KMS-11 (cell line): ENCODE results near the gene ABLIM2.

Experiments
- H2AFZ ChIP-seq: fragments of 200-600 bp; sonication (generic); 2 replicates; pipeline ENCODE4 v1.6.1; 2016; ENCODE audit warnings: antibody characterized with exemption, mixed run types, low read depth
- H3K27ac ChIP-seq: fragments of 200-600 bp; sonication (generic); 2 replicates; pipeline ENCODE4 v1.6.1; 2016; ENCODE audit warnings: mild to moderate bottlenecking, mixed run types
- H3K27me3 ChIP-seq: fragments of 200-600 bp; sonication (generic); 2 replicates; pipeline ENCODE4 v1.6.1; 2017; ENCODE audit warnings: mild to moderate bottlenecking, low read depth, mixed run types, moderate library complexity; ENCODE audit not compliant: insufficient read depth
- H3K36me3 ChIP-seq: fragments of 200-600 bp; sonication (generic); 2 replicates; pipeline ENCODE4 v1.6.1; 2017; ENCODE audit warnings: mild to moderate bottlenecking, mixed run types; ENCODE audit not compliant: insufficient read depth
- H3K4me1 ChIP-seq: fragments of 200-600 bp; sonication (generic); 2 replicates; pipeline ENCODE4 v1.6.1; 2016; ENCODE audit warnings: mild to moderate bottlenecking, low read depth, mixed run types; ENCODE audit not compliant: poor library complexity, severe bottlenecking
- H3K4me2 ChIP-seq: fragments of 200-600 bp; sonication (generic); 2 replicates; pipeline ENCODE4 v1.7.0; 2016; ENCODE audit warnings: mild to moderate bottlenecking, mixed run types
- H3K4me3 ChIP-seq: fragments of 200-600 bp; sonication (generic); IDR thresholded peaks from 2 replicates; pipeline ENCODE4 v1.6.1; 2017; ENCODE audit warnings: low read depth, low read length, mixed read lengths; ENCODE audit not compliant: insufficient read depth
- H3K79me2 ChIP-seq: fragments of 200-600 bp; sonication (generic); 2 replicates; pipeline ENCODE4 v1.6.1; 2016; ENCODE audit warnings: low read depth, mixed run types; ENCODE audit not compliant: insufficient read depth
- H3K9ac ChIP-seq: fragments of 200-600 bp; sonication (generic); 2 replicates; pipeline ENCODE4 v1.6.1; 2016; ENCODE audit warnings: mild to moderate bottlenecking, mixed run types
- H4K20me1 ChIP-seq: fragments of 200-600 bp; sonication (generic); 2 replicates; pipeline ENCODE4 v1.6.1; 2016; ENCODE audit warnings: mild to moderate bottlenecking, mixed run types; ENCODE audit not compliant: insufficient read depth
- TF ChIP-seq, protein P1 (sequence below): fragments of 200-600 bp; sonication (generic); conservative IDR thresholded peaks from 2 replicates; pipeline ENCODE4 v1.6.1; 2017; ENCODE audit warnings: low read depth, mild to moderate bottlenecking, antibody characterized with exemption, low read length, moderate library complexity, mixed read lengths

ABLIM2 gene

GRCh38 chr4:8189551-8190466 is 31.2 kb upstream of the ABLIM2 start:
- no peak overlapping the region for H3K4me2 ChIP-seq
- no peaks in the 10 kb centered on the region for H3K36me3 ChIP-seq
- H3K27ac ChIP-seq = no peak overlapping the region
- H3K4me1 ChIP-seq = no peaks in the 10 kb centered on the region
- no peak overlapping the region for H3K4me3 ChIP-seq
- no peak overlapping the region for H2AFZ ChIP-seq
- H4K20me1 ChIP-seq = no peaks in the 10 kb centered on the region
- H3K9ac ChIP-seq = no peak overlapping the region
- TF ChIP-seq, protein P1, sequence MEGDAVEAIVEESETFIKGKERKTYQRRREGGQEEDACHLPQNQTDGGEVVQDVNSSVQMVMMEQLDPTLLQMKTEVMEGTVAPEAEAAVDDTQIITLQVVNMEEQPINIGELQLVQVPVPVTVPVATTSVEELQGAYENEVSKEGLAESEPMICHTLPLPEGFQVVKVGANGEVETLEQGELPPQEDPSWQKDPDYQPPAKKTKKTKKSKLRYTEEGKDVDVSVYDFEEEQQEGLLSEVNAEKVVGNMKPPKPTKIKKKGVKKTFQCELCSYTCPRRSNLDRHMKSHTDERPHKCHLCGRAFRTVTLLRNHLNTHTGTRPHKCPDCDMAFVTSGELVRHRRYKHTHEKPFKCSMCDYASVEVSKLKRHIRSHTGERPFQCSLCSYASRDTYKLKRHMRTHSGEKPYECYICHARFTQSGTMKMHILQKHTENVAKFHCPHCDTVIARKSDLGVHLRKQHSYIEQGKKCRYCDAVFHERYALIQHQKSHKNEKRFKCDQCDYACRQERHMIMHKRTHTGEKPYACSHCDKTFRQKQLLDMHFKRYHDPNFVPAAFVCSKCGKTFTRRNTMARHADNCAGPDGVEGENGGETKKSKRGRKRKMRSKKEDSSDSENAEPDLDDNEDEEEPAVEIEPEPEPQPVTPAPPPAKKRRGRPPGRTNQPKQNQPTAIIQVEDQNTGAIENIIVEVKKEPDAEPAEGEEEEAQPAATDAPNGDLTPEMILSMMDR = no peak
- H3K79me2 ChIP-seq = no peaks in the 10 kb centered on the region
- H3K27me3 ChIP-seq = no peaks in the 10 kb centered on the region

DNA sequence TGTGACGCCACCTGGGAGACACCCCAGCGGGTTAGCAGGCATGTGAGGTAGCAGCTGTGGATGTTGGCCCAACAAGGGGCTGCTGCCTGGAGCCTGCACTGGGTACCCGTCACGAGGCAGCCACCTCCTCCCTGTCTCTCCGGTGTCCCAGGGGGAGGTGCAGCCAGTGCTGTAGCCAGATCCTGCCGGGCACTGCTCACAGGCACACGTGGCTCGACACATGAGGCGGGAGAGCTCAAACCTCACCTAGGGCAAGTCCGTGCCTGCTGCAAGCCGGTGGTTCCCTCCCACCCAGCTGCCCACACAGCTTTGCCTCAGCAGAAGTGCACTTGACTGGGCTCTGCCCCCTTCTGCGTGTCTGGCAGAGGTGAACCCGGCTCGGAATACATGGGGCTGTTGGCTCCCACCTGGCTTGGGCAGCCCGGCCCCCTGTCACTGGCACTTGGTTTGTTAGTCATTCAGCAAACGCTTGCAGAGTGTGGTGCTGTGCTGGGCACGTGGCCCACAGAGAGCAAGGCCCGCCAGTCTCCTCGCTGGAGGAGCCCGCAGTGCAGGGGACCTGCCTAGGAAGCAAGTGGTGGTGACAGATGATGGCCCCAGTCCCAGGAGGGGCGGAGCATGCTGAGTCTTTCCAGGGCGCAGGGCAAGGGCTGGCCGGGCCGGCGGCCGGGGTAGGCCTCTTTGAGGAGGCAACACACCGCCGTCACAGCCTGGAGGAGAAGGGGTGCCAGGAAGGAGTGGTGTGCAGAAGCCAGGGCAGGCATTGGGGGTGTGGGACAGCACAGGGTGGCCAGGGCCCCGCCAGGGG is 30.3 kb upstream of the ABLIM2 start:
- no peaks in the 10 kb centered on the region for H3K4me1 ChIP-seq
- no peaks in the 10 kb centered on the region for H3K79me2 ChIP-seq
- no peak overlapping the region for H2AFZ ChIP-seq
- H3K36me3 ChIP-seq = no peaks in the 10 kb centered on the region
- H3K4me3 ChIP-seq = no peak overlapping the region
- no peaks in the 10 kb centered on the region for H3K27me3 ChIP-seq
- H4K20me1 ChIP-seq = no peaks in the 10 kb centered on the region
- TF ChIP-seq, protein P1 = no peak
- H3K4me2 ChIP-seq = no peak overlapping the region
- no peak overlapping the region for H3K27ac ChIP-seq
- H3K9ac ChIP-seq = no peak overlapping the region

DNA sequence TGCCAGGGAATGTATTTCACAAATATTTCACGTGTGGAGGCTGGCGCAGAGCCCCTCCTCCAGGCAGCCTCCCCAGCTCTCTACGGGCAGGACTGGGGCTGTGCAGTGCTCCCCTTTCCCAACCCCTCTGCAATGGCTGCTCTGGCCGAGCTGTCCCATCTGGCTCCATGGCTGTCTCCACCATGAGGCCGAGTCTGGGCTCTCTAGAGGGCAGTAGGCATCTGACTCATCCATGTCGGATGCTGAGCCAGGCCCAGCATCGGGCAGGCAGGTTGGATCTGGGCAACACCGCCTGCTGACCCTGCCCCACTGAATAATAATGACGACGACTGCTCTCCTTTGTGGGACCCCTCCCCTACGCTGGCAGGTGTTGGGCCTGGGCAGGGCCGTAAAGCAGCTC is 29.5 kb upstream of the ABLIM2 start:
- Histone ChIP-seq H3K4me3 (no peak overlapping the region), H3K36me3 (no peaks in the 10 kb centered on the region), H3K79me2 (no peaks in the 10 kb centered on the region), H3K9ac (no peak overlapping the region), H3K27me3 (no peaks in the 10 kb centered on the region), H3K4me2 (no peak overlapping the region), H2AFZ (no peak overlapping the region), H3K27ac (no peak overlapping the region), H4K20me1 (no peaks in the 10 kb centered on the region), H3K4me1 (no peaks in the 10 kb centered on the region)
- TF ChIP-seq, protein P1 = no peak

DNA sequence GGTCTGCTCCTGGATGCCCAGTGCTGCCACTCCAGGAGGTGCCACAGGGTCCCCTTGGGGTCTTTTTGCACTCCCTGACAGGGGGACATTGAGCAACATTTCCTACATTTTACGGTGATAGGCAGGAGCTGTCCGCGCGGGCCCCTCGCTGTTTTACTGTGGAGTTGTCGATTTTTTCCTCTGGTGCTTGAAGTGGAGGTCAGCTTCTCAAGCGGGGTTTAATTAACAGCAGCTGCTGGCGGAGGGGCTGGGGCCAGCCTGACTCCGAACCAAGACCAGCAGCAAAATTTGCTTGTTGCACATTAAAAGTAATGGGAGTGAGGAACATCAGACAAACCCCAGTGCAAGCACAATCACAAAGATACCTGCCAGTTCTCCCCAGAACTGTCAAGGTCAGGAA is 27.3 kb upstream of the ABLIM2 start:
- Histone ChIP-seq H4K20me1 (no peaks in the 10 kb centered on the region), H3K4me1 (no peaks in the 10 kb centered on the region), H3K27ac (no peak overlapping the region), H3K4me2 (no peak overlapping the region), H2AFZ (no peak overlapping the region), H3K27me3 (no peaks in the 10 kb centered on the region), H3K4me3 (no peak overlapping the region), H3K9ac (no peak overlapping the region), H3K79me2 (no peaks in the 10 kb centered on the region), H3K36me3 (no peaks in the 10 kb centered on the region)
- TF ChIP-seq, protein P1 = no peak
